ENCODE measurements around the gene TOR3A.
A peak's percentile ranks its signal among the peaks of the same experiment; 100 is the strongest.

GRCh38 chr1:179121159-179121938 lies 39.5 kb downstream of the TOR3A start:
- TF ChIP-seq POLR2AphosphoS5 (IDR thresholded peaks at IDR 0.05; ENCODE audit: low read depth, low read length) (no peak), EZH2 (IDR thresholded peaks at IDR 0.05) (no peak), POLR2A (IDR thresholded peaks at IDR 0.05; ENCODE audit: borderline replicate concordance, extremely low read depth, insufficient read depth, insufficient read length) (no peak), ATF3 (IDR thresholded peaks at IDR 0.05) (no peak), TCF7L2 (IDR thresholded peaks at IDR 0.05; ENCODE audit: borderline replicate concordance, extremely low read depth, insufficient read depth, insufficient read length) (no peak), SRF (IDR thresholded peaks at IDR 0.05; ENCODE audit: low read depth) (no peak), ELF1 (IDR thresholded peaks at IDR 0.05; ENCODE audit: borderline replicate concordance, low read depth) (no peak), EGR1 (IDR thresholded peaks at IDR 0.05; ENCODE audit: low read depth) (no peak), CEBPB (IDR thresholded peaks at IDR 0.05; ENCODE audit: low read depth) (no peak), EZH2phosphoT487 (IDR thresholded peaks at IDR 0.05; ENCODE audit: borderline replicate concordance) (no peak), REST (IDR thresholded peaks at IDR 0.05; ENCODE audit: low read depth) (no peak)
- TF ChIP-seq, protein P1, sequence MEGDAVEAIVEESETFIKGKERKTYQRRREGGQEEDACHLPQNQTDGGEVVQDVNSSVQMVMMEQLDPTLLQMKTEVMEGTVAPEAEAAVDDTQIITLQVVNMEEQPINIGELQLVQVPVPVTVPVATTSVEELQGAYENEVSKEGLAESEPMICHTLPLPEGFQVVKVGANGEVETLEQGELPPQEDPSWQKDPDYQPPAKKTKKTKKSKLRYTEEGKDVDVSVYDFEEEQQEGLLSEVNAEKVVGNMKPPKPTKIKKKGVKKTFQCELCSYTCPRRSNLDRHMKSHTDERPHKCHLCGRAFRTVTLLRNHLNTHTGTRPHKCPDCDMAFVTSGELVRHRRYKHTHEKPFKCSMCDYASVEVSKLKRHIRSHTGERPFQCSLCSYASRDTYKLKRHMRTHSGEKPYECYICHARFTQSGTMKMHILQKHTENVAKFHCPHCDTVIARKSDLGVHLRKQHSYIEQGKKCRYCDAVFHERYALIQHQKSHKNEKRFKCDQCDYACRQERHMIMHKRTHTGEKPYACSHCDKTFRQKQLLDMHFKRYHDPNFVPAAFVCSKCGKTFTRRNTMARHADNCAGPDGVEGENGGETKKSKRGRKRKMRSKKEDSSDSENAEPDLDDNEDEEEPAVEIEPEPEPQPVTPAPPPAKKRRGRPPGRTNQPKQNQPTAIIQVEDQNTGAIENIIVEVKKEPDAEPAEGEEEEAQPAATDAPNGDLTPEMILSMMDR (IDR thresholded peaks at IDR 0.05 in 2 of 3, conservative IDR thresholded peaks at IDR 0.05 in 1 of 3; ENCODE audit: borderline replicate concordance in 1 of 3, insufficient read depth in 1 of 3, low read depth in 2 of 3, low read length in 2 of 3): peak; percentile 61 to 70 (median 66); a peak in 5 of 6 replicates
- TF ChIP-seq, protein P2, sequence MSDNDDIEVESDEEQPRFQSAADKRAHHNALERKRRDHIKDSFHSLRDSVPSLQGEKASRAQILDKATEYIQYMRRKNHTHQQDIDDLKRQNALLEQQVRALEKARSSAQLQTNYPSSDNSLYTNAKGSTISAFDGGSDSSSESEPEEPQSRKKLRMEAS (IDR thresholded peaks at IDR 0.05): no peak

Data from HCT116 (cell line).